Type B pancreatic cell (in vitro differentiated cells): Measurements from ENCODE around the gene GJA9. TPM values are rescaled to one million over a fixed set of nuclear protein-coding genes. Genes with fewer than 3 reads are reported as not detected.

Source experiments
- DNase-seq: peaks from one replicate; pipeline ENCODE4 v3.0.0; 2021; ENCODE audit warnings: mixed read lengths; ENCODE audit not compliant: unreplicated experiment; ENCODE audit errors: extremely low spot score
- H3K27ac Mint-ChIP-seq: 2 replicates; pipeline ENCODE4 v1.8.0; 2021; ENCODE audit warnings: mild to moderate bottlenecking, mixed read lengths
- H3K27me3 Mint-ChIP-seq: 2 replicates; pipeline ENCODE4 v1.8.0; 2021; ENCODE audit warnings: mixed read lengths
- H3K36me3 Mint-ChIP-seq: 2 replicates; pipeline ENCODE4 v1.8.0; 2021; ENCODE audit warnings: mixed read lengths
- H3K4me1 Mint-ChIP-seq: one replicate; pipeline ENCODE4 v1.8.0; 2021; ENCODE audit warnings: mixed read lengths; ENCODE audit not compliant: unreplicated experiment
- H3K4me3 Mint-ChIP-seq: 2 replicates; pipeline ENCODE4 v1.8.0; 2021; ENCODE audit warnings: mild to moderate bottlenecking, mixed read lengths
- H3K9me3 Mint-ChIP-seq: 2 replicates; pipeline ENCODE4 v1.8.0; 2021; ENCODE audit warnings: mixed read lengths
- CTCF ChIP-seq: fragments of 200-600 bp; sonication (generic); conservative IDR thresholded peaks from 2 replicates; pipeline ENCODE4 v1.5.0; 2021; ENCODE audit warnings: antibody characterized with exemption, mild to moderate bottlenecking
- total RNA-seq: library from RNA; stranded (reverse); gene quantifications from 2 replicates; pipeline ENCODE4 v1.2.1, GENCODE V29; 2021; ENCODE audit warnings: low replicate concordance

Gene GJA9
- total RNA-seq, 1 donor from 2014 or later, result not detected

- no peaks in the 10 kb centered on the region for H3K27me3 Mint-ChIP-seq
- no peaks in the 10 kb centered on the region for H3K36me3 Mint-ChIP-seq
- H3K27ac Mint-ChIP-seq, result no peak overlapping the region
- H3K4me3 Mint-ChIP-seq, result no peak overlapping the region
- no peak for TF ChIP-seq CTCF
- no peaks in the 10 kb centered on the region for H3K9me3 Mint-ChIP-seq
- no peaks in the 10 kb centered on the region for H3K4me1 Mint-ChIP-seq
- DNase-seq, result no peak
These were observed 27.4 kb upstream of the GJA9 start for GRCh38 chr1:38908821-38909220.

DNA sequence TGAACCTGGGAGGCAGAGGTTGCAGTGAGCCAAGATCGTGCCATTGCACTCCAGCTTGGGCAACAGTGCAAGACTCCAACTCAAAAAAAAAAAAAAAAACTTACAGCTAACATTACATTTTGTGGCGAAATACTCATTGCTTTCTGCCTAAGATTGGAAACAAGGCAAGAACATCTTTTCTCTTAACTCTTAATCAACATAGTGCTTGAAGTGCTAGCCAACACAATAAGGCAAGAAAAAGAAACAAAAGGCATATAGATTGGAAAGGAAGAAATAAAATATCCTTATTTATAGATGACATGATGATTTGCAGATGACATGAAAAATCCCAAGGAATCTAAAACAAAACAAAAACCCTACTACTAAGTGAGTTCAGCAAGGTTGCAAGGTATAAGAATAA is 24.6 kb upstream of the GJA9 start:
- TF ChIP-seq CTCF, result no peak
- Mint-ChIP-seq H3K4me1 (no peaks in the 10 kb centered on the region), H3K27me3 (no peaks in the 10 kb centered on the region)

GRCh38 chr1:38899560-38899959 is 18.2 kb upstream of the GJA9 start:
- no peaks in the 10 kb centered on the region for H3K36me3 Mint-ChIP-seq
- no peaks in the 10 kb centered on the region for H3K4me1 Mint-ChIP-seq
- no peak overlapping the region for H3K4me3 Mint-ChIP-seq
- no peak for DNase-seq
- no peak overlapping the region for H3K27ac Mint-ChIP-seq
- no peaks in the 10 kb centered on the region for H3K9me3 Mint-ChIP-seq
- H3K27me3 Mint-ChIP-seq, result no peaks in the 10 kb centered on the region
- no peak for TF ChIP-seq CTCF

More for the DNA sequence above, 24.6 kb upstream of the GJA9 start:
- Mint-ChIP-seq H3K9me3 (no peaks in the 10 kb centered on the region), H3K4me3 (no peak overlapping the region), H3K36me3 (no peaks in the 10 kb centered on the region), H3K27ac (no peak overlapping the region)
- no peak for DNase-seq

GRCh38 chr1:38898653-38899230 is 17.4 kb upstream of the GJA9 start:
- no peaks in the 10 kb centered on the region for H3K9me3 Mint-ChIP-seq
- no peak for TF ChIP-seq CTCF
- no peaks in the 10 kb centered on the region for H3K4me1 Mint-ChIP-seq
- H3K36me3 Mint-ChIP-seq, result no peaks in the 10 kb centered on the region
- H3K27me3 Mint-ChIP-seq, result no peaks in the 10 kb centered on the region
- H3K4me3 Mint-ChIP-seq, result no peak overlapping the region
- no peak for DNase-seq
- no peak overlapping the region for H3K27ac Mint-ChIP-seq

DNA sequence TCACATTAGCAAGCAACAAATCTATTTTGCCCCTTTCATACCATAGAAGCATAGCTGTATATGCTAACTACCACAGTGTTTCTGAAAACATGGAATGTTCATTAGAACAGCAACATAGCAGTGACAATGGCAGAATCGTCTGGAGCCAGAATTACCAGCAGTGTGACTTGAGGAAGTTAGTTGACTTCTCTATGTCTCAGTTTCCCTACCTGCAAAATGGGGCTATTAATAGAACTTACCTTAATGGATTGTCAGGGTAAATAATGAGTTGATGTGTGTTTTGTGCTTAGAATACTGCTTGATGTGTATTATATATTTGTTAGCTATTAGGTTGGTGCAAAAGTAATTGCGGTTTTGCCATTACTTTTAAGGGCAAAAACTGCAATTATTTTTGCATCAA is 14.8 kb upstream of the GJA9 start:
- Mint-ChIP-seq H3K9me3 (no peaks in the 10 kb centered on the region), H3K27ac (no peak overlapping the region), H3K4me3 (no peak overlapping the region), H3K27me3 (no peaks in the 10 kb centered on the region), H3K36me3 (no peaks in the 10 kb centered on the region), H3K4me1 (no peaks in the 10 kb centered on the region)
- no peak for DNase-seq
- TF ChIP-seq CTCF, result no peak

GRCh38 chr1:38892976-38893375 is 11.6 kb upstream of the GJA9 start:
- Mint-ChIP-seq H3K27me3 (no peaks in the 10 kb centered on the region), H3K4me1 (no peaks in the 10 kb centered on the region), H3K9me3 (no peaks in the 10 kb centered on the region), H3K4me3 (no peak overlapping the region), H3K36me3 (peaks cover 3% of the 10 kb centered on the region), H3K27ac (no peak overlapping the region)
- no peak for TF ChIP-seq CTCF
- DNase-seq, result no peak
